H9 (cell line): Measurements from ENCODE around the gene ZNRF1. TPM values are rescaled to one million over a fixed set of nuclear protein-coding genes. Genes with fewer than 3 reads are reported as not detected.
"Not testable (repeated sequence)": the region's sequence is repeated elsewhere in the genome, so short reads cannot be mapped to it uniquely, and the experiment has no call there.

Source experiments
- DNase-seq: peaks from one replicate; pipeline ENCODE4 v3.0.0-alpha.2; 2017
- H2AFZ ChIP-seq: one replicate; pipeline ENCODE4 v1.6.1; 2013; ENCODE audit warnings: mild to moderate bottlenecking, low read length, control low read depth, moderate library complexity
- H2AK5ac ChIP-seq: 2 replicates; pipeline ENCODE4 v1.6.1; 2013; ENCODE audit warnings: low read length, control low read depth, mixed read lengths; ENCODE audit not compliant: insufficient read length
- H2BK120ac ChIP-seq: one replicate; pipeline ENCODE4 v1.6.1; 2013; ENCODE audit warnings: low read depth, mild to moderate bottlenecking, low read length, control low read depth, inconsistent platforms; ENCODE audit not compliant: poor library complexity, severe bottlenecking
- H2BK12ac ChIP-seq: 2 replicates; pipeline ENCODE4 v1.6.1; 2013; ENCODE audit warnings: low read length, control low read depth, mixed read lengths, low read depth; ENCODE audit not compliant: insufficient read length
- H2BK15ac ChIP-seq: 2 replicates; pipeline ENCODE4 v1.6.1; 2013; ENCODE audit warnings: low read depth, low read length, control low read depth
- H2BK20ac ChIP-seq: one replicate; pipeline ENCODE4 v1.6.1; 2013; ENCODE audit warnings: low read depth, mild to moderate bottlenecking, low read length, control low read depth, inconsistent platforms; ENCODE audit not compliant: poor library complexity, severe bottlenecking
- H2BK5ac ChIP-seq: 2 replicates; pipeline ENCODE4 v1.6.1; 2013; ENCODE audit warnings: low read length, control low read depth, mixed read lengths; ENCODE audit not compliant: insufficient read length
- H3K14ac ChIP-seq: 2 replicates; pipeline ENCODE4 v1.6.1; 2013; ENCODE audit warnings: low read length, control low read depth; ENCODE audit not compliant: insufficient read depth
- H3K18ac ChIP-seq: 2 replicates; pipeline ENCODE4 v1.6.1; 2013; ENCODE audit warnings: low read depth, mild to moderate bottlenecking, mixed read lengths, low read length, control low read depth; ENCODE audit not compliant: insufficient read length
- H3K23ac ChIP-seq: 2 replicates; pipeline ENCODE4 v1.6.1; 2013; ENCODE audit warnings: low read length, control low read depth, mixed read lengths, low read depth; ENCODE audit not compliant: insufficient read length
- H3K23me2 ChIP-seq: 2 replicates; pipeline ENCODE4 v1.6.1; 2013; ENCODE audit warnings: low read depth, mild to moderate bottlenecking, mixed read lengths, low read length, control low read depth; ENCODE audit not compliant: insufficient read length, poor library complexity, severe bottlenecking
- H3K27ac ChIP-seq: 2 replicates; pipeline ENCODE4 v1.5.1; 2013; ENCODE audit warnings: low read length, control low read depth, mixed read lengths, low read depth; ENCODE audit not compliant: insufficient read length
- H3K27me3 ChIP-seq: 2 replicates; pipeline ENCODE4 v1.6.1; 2013; ENCODE audit warnings: low read length, control low read depth, inconsistent platforms; ENCODE audit not compliant: insufficient read depth
- H3K4ac ChIP-seq: 2 replicates; pipeline ENCODE4 v1.6.1; 2013; ENCODE audit warnings: low read depth, mild to moderate bottlenecking, control low read depth, inconsistent platforms, low read length, moderate library complexity
- H3K4me1 ChIP-seq: 2 replicates; pipeline ENCODE4 v1.6.1; 2013; ENCODE audit warnings: low read length, control low read depth, inconsistent platforms; ENCODE audit not compliant: insufficient read depth
- H3K4me2 ChIP-seq: 2 replicates; pipeline ENCODE4 v1.6.1; 2013; ENCODE audit warnings: low read length, control low read depth, mixed read lengths; ENCODE audit not compliant: insufficient read length, insufficient read depth
- H3K56ac ChIP-seq: 2 replicates; pipeline ENCODE4 v1.6.1; 2013; ENCODE audit warnings: low read depth, mild to moderate bottlenecking, mixed read lengths, low read length, control low read depth; ENCODE audit not compliant: insufficient read length
- H3K79me1 ChIP-seq: 2 replicates; pipeline ENCODE4 v1.6.1; 2013; ENCODE audit warnings: low read depth, mild to moderate bottlenecking, moderate library complexity, low read length, control low read depth, inconsistent platforms; ENCODE audit not compliant: insufficient read depth, poor library complexity, severe bottlenecking
- H3K79me2 ChIP-seq: 2 replicates; pipeline ENCODE4 v1.6.1; 2013; ENCODE audit warnings: low read length, control low read depth, inconsistent platforms; ENCODE audit not compliant: insufficient read depth
- H3K9ac ChIP-seq: 2 replicates; pipeline ENCODE4 v1.6.1; 2013; ENCODE audit warnings: low read length, control low read depth, mixed read lengths; ENCODE audit not compliant: insufficient read length; ENCODE audit errors: extremely low read depth
- H3K9me3 ChIP-seq: one replicate; pipeline ENCODE4 v1.6.1; 2013; ENCODE audit warnings: low read depth, low read length, inconsistent platforms; ENCODE audit not compliant: control insufficient read depth
- H3T11ph ChIP-seq: one replicate; pipeline ENCODE4 v1.6.1; 2013; ENCODE audit warnings: mild to moderate bottlenecking, low read length, control low read depth, inconsistent platforms
- H4K20me1 ChIP-seq: one replicate; pipeline ENCODE4 v1.6.1; 2013; ENCODE audit not compliant: control insufficient read depth, insufficient read length, insufficient read depth
- H4K5ac ChIP-seq: 2 replicates; pipeline ENCODE4 v1.6.1; 2013; ENCODE audit warnings: low read depth, mild to moderate bottlenecking, mixed read lengths, low read length, control low read depth; ENCODE audit not compliant: insufficient read length
- H4K8ac ChIP-seq: replicated peaks from 2 replicates; pipeline ENCODE4 v1.6.1; 2013; ENCODE audit warnings: low read length, control low read depth, mixed read lengths, low read depth; ENCODE audit not compliant: insufficient read length
- H4K91ac ChIP-seq: 2 replicates; pipeline ENCODE4 v1.6.1; 2013; ENCODE audit warnings: low read depth, mild to moderate bottlenecking, moderate library complexity, mixed read lengths, low read length, control low read depth; ENCODE audit not compliant: insufficient read length
- H3K27ac Mint-ChIP-seq, 3 experiments: 2 replicates in 2 of 3; 3 replicates in 1 of 3; pipeline ENCODE4 v1.8.0; 2020 to 2021; ENCODE audit warnings: mixed read lengths in 3 of 3, mild to moderate bottlenecking in 1 of 3, moderate library complexity in 1 of 3
- H3K27me3 Mint-ChIP-seq: 2 replicates; pipeline ENCODE4 v1.8.0; 2021; ENCODE audit warnings: low read depth, mild to moderate bottlenecking, moderate library complexity, mixed read lengths
- H3K36me3 Mint-ChIP-seq, 3 experiments: 2 replicates in 2 of 3; 3 replicates in 1 of 3; pipeline ENCODE4 v1.8.0; 2020 to 2021; ENCODE audit warnings: low read depth in 3 of 3, mixed read lengths in 3 of 3; ENCODE audit not compliant: insufficient read depth in 1 of 3
- H3K4me1 Mint-ChIP-seq, 2 experiments: 2 replicates each; pipeline ENCODE4 v1.8.0; 2020; ENCODE audit warnings: mixed read lengths in 2 of 2
- H3K4me3 Mint-ChIP-seq, 2 experiments: 2 replicates in 1 of 2; 3 replicates in 1 of 2; pipeline ENCODE4 v1.8.0; 2020 to 2021; ENCODE audit warnings: mild to moderate bottlenecking in 2 of 2, mixed read lengths in 2 of 2, moderate library complexity in 1 of 2
- H3K9me3 Mint-ChIP-seq, 2 experiments: 2 replicates in 1 of 2; 3 replicates in 1 of 2; pipeline ENCODE4 v1.8.0; 2020; ENCODE audit warnings: mild to moderate bottlenecking in 2 of 2, mixed read lengths in 2 of 2, moderate library complexity in 1 of 2
- CTCF ChIP-seq: fragments of 200-600 bp; sonication (generic); conservative IDR thresholded peaks from 3 replicates; pipeline ENCODE4 v1.8.0; 2021; ENCODE audit warnings: antibody characterized with exemption, mild to moderate bottlenecking
- WGBS: extraction: QIAGEN DNeasy Blood & Tissue Kit; methylation state at CpG from one replicate; pipeline ENCODE4 v1.1.7; 2013; ENCODE audit warnings: missing lambda C conversion rate, low lambda C conversion rate, mixed read lengths; ENCODE audit not compliant: insufficient read length; ENCODE audit errors: extremely low coverage; 5-methylcytosine and 5-hydroxymethylcytosine counted together
- total RNA-seq: library from RNA; stranded (reverse); gene quantifications from 2 replicates; pipeline ENCODE4 v1.2.1, GENCODE V29; 2021

Gene ZNRF1
- total RNA-seq, 1 experiment from 2014 or later, result 49.6 TPM

DNA sequence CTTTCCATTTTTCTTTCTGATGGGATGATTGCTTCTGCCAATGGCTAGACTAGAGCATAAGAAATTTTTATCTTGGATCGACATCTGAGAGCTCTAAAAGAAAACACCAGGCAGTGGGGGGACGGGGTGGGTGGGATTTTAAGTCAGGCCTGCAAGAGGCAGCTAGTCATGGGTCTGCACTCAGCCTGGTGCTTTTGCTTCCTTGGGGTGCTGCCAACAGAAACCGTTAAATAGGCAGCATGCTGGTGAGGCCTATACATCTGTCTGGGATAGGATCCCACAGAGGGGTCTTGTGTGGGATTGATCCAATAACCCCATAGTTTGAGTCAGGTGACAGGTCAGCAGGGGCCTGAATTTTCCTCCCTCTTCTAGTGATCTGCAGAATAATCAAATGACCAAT is 26.9 kb downstream of the ZNRF1 start:
- Histone ChIP-seq H3K4me1 (peaks cover 6% of the 10 kb centered on the region; the same call in 1 of the 2 replicates), H3K9ac (no peak overlapping the region), H3K14ac (no peak overlapping the region), H3K4ac (no peak overlapping the region), H3K9me3 (no peaks in the 10 kb centered on the region), H2BK15ac (no peak overlapping the region), H2AK5ac (no peak overlapping the region), H3K27ac (no peak overlapping the region), H2BK20ac (no peak overlapping the region), H3K4me2 (no peak overlapping the region), H2BK5ac (no peak overlapping the region), H3K18ac (no peak overlapping the region), H3K56ac (no peak overlapping the region), H2AFZ (no peak overlapping the region), H3K27me3 (no peaks in the 10 kb centered on the region), H3T11ph (no peak overlapping the region), H4K20me1 (no peaks in the 10 kb centered on the region), H2BK120ac (no peak overlapping the region), H3K79me1 (peaks cover 4% of the 10 kb centered on the region), H3K23ac (no peak overlapping the region), H4K8ac (no peak overlapping the region), H4K91ac (no peak overlapping the region), H2BK12ac (no peak overlapping the region), H4K5ac (no peak overlapping the region), H3K79me2 (peaks cover 6% of the 10 kb centered on the region; the same call in 1 of the 2 replicates), H3K23me2 (no peaks in the 10 kb centered on the region)
- no peak for TF ChIP-seq CTCF
- WGBS, result no CpG with 5 or more reads among the region's 3 CpGs
- Mint-ChIP-seq H3K36me3 (peaks cover 14 to 33% (median 15%) of the 10 kb centered on the region in 3 experiments), H3K9me3 (peaks cover 13 to 14% of the 10 kb centered on the region in 2 experiments), H3K4me1 (peaks cover 4 to 10% of the 10 kb centered on the region in 2 experiments; a peak in 3 of 4 replicates), H3K4me3 (no peak overlapping the region), H3K27me3 (no peaks in the 10 kb centered on the region), H3K27ac (peak overlapping the region in 1 of 3 experiments; percentile 61; a peak in 1 of 7 replicates)
- DNase-seq, result no peak

- H3K4me2 ChIP-seq, H3K4ac ChIP-seq, H3K27ac ChIP-seq: not testable (repeated sequence)
Observed at GRCh38 chr16:75026239-75026891, 27.5 kb downstream of the ZNRF1 start.

More at GRCh38 chr16:75026239-75026891, 27.5 kb downstream of the ZNRF1 start:
- H3K79me2 ChIP-seq, H4K20me1 ChIP-seq, H3K18ac ChIP-seq, H3K79me1 ChIP-seq, H4K8ac ChIP-seq, H2BK15ac ChIP-seq, H4K5ac ChIP-seq, H2AK5ac ChIP-seq, H2BK120ac ChIP-seq, H3K9ac ChIP-seq, H3K14ac ChIP-seq, H3K56ac ChIP-seq, H3K9me3 Mint-ChIP-seq, H3K4me3 Mint-ChIP-seq, H3K27me3 ChIP-seq, H3K23ac ChIP-seq, DNase-seq, H2BK12ac ChIP-seq, H3K9me3 ChIP-seq, H3K4me1 ChIP-seq, H2BK5ac ChIP-seq, H3K27me3 Mint-ChIP-seq, H4K91ac ChIP-seq, H2AFZ ChIP-seq, H3K23me2 ChIP-seq, H2BK20ac ChIP-seq, H3T11ph ChIP-seq: not testable (repeated sequence)
- H3K27ac Mint-ChIP-seq, result 0 out of 7 replicates have a peak overlapping the region, but pooled peaks of 1 of the 3 experiments have one; percentile 42
- WGBS, result no CpG with 5 or more reads among the region's 10 CpGs
- H3K36me3 Mint-ChIP-seq, result peaks cover 8 to 27% (median 9%) of the 10 kb centered on the region in 3 experiments
- H3K4me1 Mint-ChIP-seq, result peaks cover 4 to 10% of the 10 kb centered on the region in 2 experiments; a peak in 3 of 4 replicates
